Heart left ventricle (tissue), 16 donors: ENCODE results near the gene PCP4. TPM values are rescaled to one million over a fixed set of nuclear protein-coding genes. Genes with fewer than 3 reads are reported as not detected.

Source experiments
- ATAC-seq, 4 donors: fragments of 200-7000 bp; cut with Tn5 transposase; one replicate each; pipeline ENCODE4 v1.9.1; 2020 to 2022; ENCODE audit warnings: moderate library complexity in 4 of 4, mild to moderate bottlenecking in 3 of 4, moderate number of reproducible peaks in 1 of 4
- DNase-seq, 5 donors: peaks; one replicate each; pipeline ENCODE4 v3.0.0-alpha.2; 2020
- H3K27ac ChIP-seq, 12 donors: fragments of 200-600 bp; sonication (generic) in 4 of 12; one replicate each; pipeline versions ENCODE4 v1.5.0 to v1.8.0; 2016 to 2022; ENCODE audit warnings: mild to moderate bottlenecking in 2 of 12
- H3K27me3 ChIP-seq, 9 donors: fragments of 200-600 bp; sonication (generic) in 2 of 9; one replicate each; pipeline versions ENCODE4 v1.5.1 to v1.8.0; 2016 to 2022; ENCODE audit warnings: mild to moderate bottlenecking in 3 of 9
- H3K36me3 ChIP-seq, 9 donors: fragments of 200-600 bp; sonication (generic) in 2 of 9; one replicate each; pipeline versions ENCODE4 v1.5.0 to v1.8.0; 2018 to 2022; ENCODE audit warnings: mild to moderate bottlenecking in 2 of 9
- H3K4me1 ChIP-seq, 12 donors: fragments of 200-600 bp; sonication (generic) in 4 of 12; one replicate each; pipeline versions ENCODE4 v1.5.0 to v1.8.0; 2016 to 2022; ENCODE audit warnings: mild to moderate bottlenecking in 3 of 12
- H3K4me3 ChIP-seq, 12 donors: fragments of 200-600 bp; sonication (generic) in 4 of 12; one replicate each; pipeline versions ENCODE4 v1.5.0 to v1.8.0; 2017 to 2022; ENCODE audit warnings: mild to moderate bottlenecking in 9 of 12, moderate library complexity in 4 of 12
- H3K9me3 ChIP-seq, 12 donors: fragments of 200-600 bp; sonication (generic) in 4 of 12; one replicate each; pipeline versions ENCODE4 v1.5.0 to v1.8.0; 2016 to 2022; ENCODE audit warnings: mild to moderate bottlenecking in 1 of 12
- POLR2A ChIP-seq, 2 donors: fragments of 450-650 bp; IDR thresholded peaks; one replicate each; pipeline ENCODE4 v1.6.1; 2017; ENCODE audit warnings: antibody characterized with exemption in 2 of 2, mild to moderate bottlenecking in 2 of 2, moderate library complexity in 2 of 2
- WGBS, 4 donors: extraction: QIAGEN DNeasy Blood & Tissue Kit in 2 of 4; methylation state at CpG; one replicate each; pipeline versions ENCODE4 v1.1.5 to v1.1.7; 2013 to 2018; 5-methylcytosine and 5-hydroxymethylcytosine counted together
- intact Hi-C, 10 donors: fragments of 100-400 bp; cut with DNase I; formaldehyde crosslinking; loops; one replicate each; pipeline versions ENCODE4 v1.11.1 to v1.14.2; 2022
- polyA plus RNA-seq, 2 donors: library from polyadenylated mRNA; stranded (reverse); fragments of 200-250 nt; gene quantifications; one replicate each; pipeline ENCODE4 v1.2.3, GENCODE V29; 2013
- total RNA-seq, 9 donors: library from RNA; depleted of rRNA in 2 of 9; stranded (reverse); fragments of >200 nt in 2 of 9; fragmentation: NEBNext Ultra II Directional in 3 of 9; extraction: Animal tissue kit (Norgen Biotek cat#: 25700) in 3 of 9; gene quantifications; one replicate each; pipeline versions ENCODE4 v1.1.0 to v1.2.4, GENCODE V29; 2016 to 2023
- TF ChIP-seq, protein P1 (sequence below), 12 donors: fragments of 200-600 bp; sonication (generic) in 4 of 12; IDR thresholded peaks; one replicate each; pipeline versions ENCODE4 v1.5.0 to v1.8.0; 2018 to 2022; ENCODE audit warnings: antibody characterized with exemption in 12 of 12, mild to moderate bottlenecking in 5 of 12
- donor health status: ischemic (EF 13 %, LVEDD 7.1; RV severe dilation, severe dysfunction).
- donor health status: healthy with polysubstance abuse.
- donor health status: DM: no; HTN: yes; CAD: no.
- donor health status: DM: no; HTN: no; CAD: no.
- donor health status: ischemic (EF 25% LVEDD 6.9; RV normal size, moderate dysfunction).
- donor health status: ischemic (EF 25% LVEDD 5.7; RV mildly dilated, moderate dysfunction).
- donor health status: healthy.
- donor health status: DM: yes; HTN: yes; CAD: no.
- donor health status: ischemic (EF 35%, LVEDD 5.7; RV mildly dilated, moderate dysfunction).
- donor health status: nonischemic (EF 11% LVEDD 7.7; RV severe dilation, severe dysfunction).
- donor health status: DM: yes; HTN: yes; CAD: no.
- donor health status: PGD.
- donor health status: ischemic (EF 29% LVEDD 5.4; RV normal size, mild dysfunction).
- donor health status: nonischemic (EF 23%, LVEDD 6.1; RV moderate dilation, normal function).

Gene PCP4
- total and polyA plus RNA-seq, 11 donors: 0.64 to 9.6 (median 3.9) TPM

DNA sequence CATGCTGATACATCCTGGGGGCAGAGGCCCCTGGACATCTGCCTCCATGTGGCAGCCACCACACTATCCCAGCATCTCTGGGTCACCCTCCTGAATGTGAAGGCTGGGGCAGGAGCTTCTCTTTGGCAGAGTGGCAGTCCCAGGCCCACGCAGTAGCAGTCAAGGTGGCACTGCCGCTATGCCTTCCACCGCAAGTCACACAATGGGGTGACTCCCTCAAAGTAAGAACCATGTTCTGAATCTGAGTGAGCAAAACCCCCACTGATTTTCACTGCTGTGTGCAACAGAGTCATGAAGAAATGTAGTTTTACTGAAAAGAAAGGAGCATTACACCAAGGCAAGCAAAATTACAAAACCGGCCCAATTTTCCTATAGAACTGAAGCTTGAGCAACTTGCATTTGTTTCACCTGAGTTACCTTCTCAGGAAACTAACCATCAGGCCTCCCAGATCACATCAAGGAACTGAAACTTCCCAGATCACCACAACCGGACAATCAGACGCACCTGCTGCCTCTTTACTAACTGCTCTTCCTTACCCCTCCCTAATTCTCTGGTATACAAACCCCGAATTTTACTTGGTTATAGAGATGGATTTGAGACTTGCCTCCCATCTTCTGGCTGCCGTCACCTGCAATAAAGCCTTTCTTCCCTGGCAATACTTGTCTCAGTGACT, 102.6 kb downstream of the PCP4 start:
- Histone ChIP-seq H3K4me3 (no peak overlapping the region), H3K27me3 (no peaks in the 10 kb centered on the region), H3K27ac (no peak overlapping the region), H3K36me3 (no peaks in the 10 kb centered on the region), H3K9me3 (peaks cover 0 to 6% (median 0%) of the 10 kb centered on the region in 12 donors), H3K4me1 (no peaks in the 10 kb centered on the region)
- 78 to 90% (median 88%) methylated on average over 8 of the region's 8 CpGs for WGBS, 4 donors
- intact Hi-C loops: no loop called here
- no peak for ATAC-seq
- no peak for TF ChIP-seq POLR2A (IDR thresholded peaks at IDR 0.05)
- TF ChIP-seq, protein P1, sequence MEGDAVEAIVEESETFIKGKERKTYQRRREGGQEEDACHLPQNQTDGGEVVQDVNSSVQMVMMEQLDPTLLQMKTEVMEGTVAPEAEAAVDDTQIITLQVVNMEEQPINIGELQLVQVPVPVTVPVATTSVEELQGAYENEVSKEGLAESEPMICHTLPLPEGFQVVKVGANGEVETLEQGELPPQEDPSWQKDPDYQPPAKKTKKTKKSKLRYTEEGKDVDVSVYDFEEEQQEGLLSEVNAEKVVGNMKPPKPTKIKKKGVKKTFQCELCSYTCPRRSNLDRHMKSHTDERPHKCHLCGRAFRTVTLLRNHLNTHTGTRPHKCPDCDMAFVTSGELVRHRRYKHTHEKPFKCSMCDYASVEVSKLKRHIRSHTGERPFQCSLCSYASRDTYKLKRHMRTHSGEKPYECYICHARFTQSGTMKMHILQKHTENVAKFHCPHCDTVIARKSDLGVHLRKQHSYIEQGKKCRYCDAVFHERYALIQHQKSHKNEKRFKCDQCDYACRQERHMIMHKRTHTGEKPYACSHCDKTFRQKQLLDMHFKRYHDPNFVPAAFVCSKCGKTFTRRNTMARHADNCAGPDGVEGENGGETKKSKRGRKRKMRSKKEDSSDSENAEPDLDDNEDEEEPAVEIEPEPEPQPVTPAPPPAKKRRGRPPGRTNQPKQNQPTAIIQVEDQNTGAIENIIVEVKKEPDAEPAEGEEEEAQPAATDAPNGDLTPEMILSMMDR (IDR thresholded peaks at IDR 0.05): no peak
- DNase-seq: no peak

DNA sequence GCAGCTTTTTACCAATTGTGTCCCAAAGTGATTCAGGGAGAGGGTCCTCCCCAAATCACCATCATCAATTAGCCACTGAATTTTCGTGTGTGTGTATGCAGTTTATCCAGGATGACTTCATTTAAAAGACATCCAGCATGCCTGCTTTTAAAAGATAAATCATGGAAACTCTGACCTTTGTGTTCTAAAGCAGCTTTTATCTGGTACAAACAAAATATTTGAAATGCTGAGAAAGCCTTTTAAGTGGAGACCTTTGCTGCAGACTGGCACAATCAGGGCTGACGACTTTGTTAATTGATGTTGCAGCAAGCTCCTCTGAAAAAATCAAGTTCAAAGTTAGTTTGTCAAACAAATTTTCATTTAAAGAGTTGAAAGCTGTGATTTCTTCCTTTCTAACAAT, 104.7 kb downstream of the PCP4 start:
- peaks cover 0 to 10% (median 0%) of the 10 kb centered on the region in 9 donors for H3K27me3 ChIP-seq
- no peaks in the 10 kb centered on the region for H3K36me3 ChIP-seq
- H3K4me1 ChIP-seq: no peaks in the 10 kb centered on the region
- H3K27ac ChIP-seq: no peak overlapping the region
- ATAC-seq (no peak), DNase-seq (no peak)
- TF ChIP-seq, protein P1 (IDR thresholded peaks at IDR 0.05): no peak
- no peak for TF ChIP-seq POLR2A (IDR thresholded peaks at IDR 0.05)
- intact Hi-C loops: no loop called here
- H3K4me3 ChIP-seq: no peak overlapping the region
- WGBS, 4 donors: 10 to 18% (median 14%) methylated on average over 2 of the region's 2 CpGs
- H3K9me3 ChIP-seq: peaks cover 0 to 6% (median 0%) of the 10 kb centered on the region in 12 donors

DNA sequence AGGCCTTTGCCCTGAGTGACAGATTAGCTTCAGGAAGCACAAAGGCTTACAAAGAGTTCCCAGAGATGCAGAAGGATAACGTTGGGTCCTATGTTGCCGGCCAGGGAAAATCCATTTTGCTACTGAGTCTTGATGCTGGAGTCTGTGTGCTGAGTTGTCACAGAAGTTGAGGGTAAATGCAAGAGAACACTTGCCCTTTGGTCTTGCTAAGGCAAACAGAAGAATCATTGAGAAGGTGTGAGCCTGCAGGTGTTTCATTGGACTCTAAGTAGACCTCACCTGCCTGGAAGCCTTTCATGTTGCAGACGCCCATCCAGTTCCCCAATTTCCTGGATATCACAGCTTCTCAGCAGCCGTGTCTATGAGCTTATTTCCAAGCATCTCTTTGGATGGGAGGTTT, 105.2 kb downstream of the PCP4 start:
- no peak for ATAC-seq
- WGBS, 4 donors: 59 to 62% (median 61%) methylated on average over 4 of the region's 4 CpGs
- DNase-seq: no peak
- Histone ChIP-seq H3K36me3 (no peaks in the 10 kb centered on the region), H3K27ac (no peak overlapping the region), H3K4me1 (no peaks in the 10 kb centered on the region), H3K27me3 (peaks cover 0 to 10% (median 0%) of the 10 kb centered on the region in 9 donors), H3K9me3 (peaks cover 0 to 6% (median 0%) of the 10 kb centered on the region in 12 donors), H3K4me3 (no peak overlapping the region)
- intact Hi-C loops: no loop called here
- no peak for TF ChIP-seq POLR2A (IDR thresholded peaks at IDR 0.05)
- TF ChIP-seq, protein P1 (IDR thresholded peaks at IDR 0.05): no peak

DNA sequence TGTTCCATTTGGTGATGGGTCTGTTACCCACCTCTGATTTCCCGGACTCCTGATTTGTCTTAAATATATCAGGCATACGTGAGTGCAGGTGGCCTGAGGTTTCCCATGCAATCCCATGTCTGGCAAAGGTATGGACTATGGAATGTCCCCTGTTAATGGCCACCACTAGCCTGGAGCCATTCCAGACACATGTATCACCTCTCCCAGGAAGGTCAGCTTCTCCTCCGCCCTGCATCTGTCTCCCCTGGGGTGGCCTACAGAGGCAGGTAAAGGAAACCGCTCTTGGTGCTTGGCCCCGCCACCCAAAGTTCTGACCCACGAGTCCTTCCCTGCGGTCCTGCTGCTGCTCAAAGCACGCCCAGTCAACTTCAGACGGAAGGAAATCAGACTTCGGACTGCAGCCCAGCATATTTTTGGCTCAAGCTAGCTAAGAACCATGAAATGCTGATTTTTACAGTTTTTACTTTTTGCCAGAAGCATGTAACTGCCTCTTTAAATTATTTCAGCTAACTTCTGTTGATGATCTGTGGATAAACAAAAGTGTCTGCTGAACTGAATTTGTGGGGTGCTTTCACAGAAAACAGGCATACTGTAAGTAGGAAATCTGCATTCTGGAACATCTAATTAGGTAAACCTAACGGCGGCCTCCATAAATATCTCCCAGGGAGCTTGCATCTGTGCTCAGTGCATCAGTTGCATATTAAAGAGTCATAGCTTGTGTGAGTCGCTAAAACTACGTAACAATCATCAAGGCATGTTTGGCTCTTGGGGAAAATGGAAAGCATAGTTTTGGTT, 105.9 kb downstream of the PCP4 start:
- no peak for DNase-seq
- Histone ChIP-seq H3K9me3 (peaks cover 0 to 4% (median 0%) of the 10 kb centered on the region in 12 donors), H3K4me3 (no peak overlapping the region), H3K36me3 (no peaks in the 10 kb centered on the region), H3K4me1 (no peaks in the 10 kb centered on the region), H3K27ac (no peak overlapping the region), H3K27me3 (peaks cover 0 to 14% (median 0%) of the 10 kb centered on the region in 9 donors)
- ATAC-seq: no peak
- WGBS, 4 donors: 87 to 91% (median 90%) methylated on average over 14 of the region's 14 CpGs
- intact Hi-C loops: no loop called here
- TF ChIP-seq POLR2A (IDR thresholded peaks at IDR 0.05): no peak
- TF ChIP-seq, protein P1 (IDR thresholded peaks at IDR 0.05): no peak
